Measurements from ENCODE around the gene P2RY6.

- TF ChIP-seq GATA2 (IDR thresholded peaks at IDR 0.05; ENCODE audit: low read depth, low read length) (no peak), GATA3 (IDR thresholded peaks at IDR 0.05; ENCODE audit: low read depth, low read length) (no peak)
Observed at GRCh38 chr11:73280626-73281025, 8.5 kb downstream of the P2RY6 start.

Measured in SH-SY5Y (cell line).